ENCODE results near the gene SLC52A1.

The SLC52A1 gene

GRCh38 chr17:5014357-5014756 is 20.9 kb downstream of the SLC52A1 start:
- Histone ChIP-seq H3K4me3 (no peak overlapping the region), H3K9me3 (no peaks in the 10 kb centered on the region), H3K27ac (no peak overlapping the region), H3K27me3 (no peaks in the 10 kb centered on the region), H3K4me2 (no peak overlapping the region), H3K4me1 (peaks cover 30% of the 10 kb centered on the region), H3K9ac (no peak overlapping the region), H3K36me3 (peaks cover 64% of the 10 kb centered on the region), H4K20me1 (peaks cover 4% of the 10 kb centered on the region; the same call in 1 of the 2 replicates)
- TF ChIP-seq Cebpa-rat (IDR thresholded peaks at IDR 0.05), result no peak

- no peak overlapping the region for H3K9ac ChIP-seq
- H4K20me1 ChIP-seq, result no peaks in the 10 kb centered on the region
- peaks cover 80% of the 10 kb centered on the region for H3K36me3 ChIP-seq
- no peak overlapping the region for H3K4me2 ChIP-seq
- no peak overlapping the region for H3K27ac ChIP-seq
- no peak overlapping the region for H3K4me3 ChIP-seq
- no peaks in the 10 kb centered on the region for H3K27me3 ChIP-seq
- H3K4me1 ChIP-seq, result peaks cover 14% of the 10 kb centered on the region
- no peak for TF ChIP-seq Cebpa-rat (IDR thresholded peaks at IDR 0.05)
- no peaks in the 10 kb centered on the region for H3K9me3 ChIP-seq
These were observed 23.3 kb downstream of the SLC52A1 start for GRCh38 chr17:5011928-5012327.

GRCh38 chr17:5003214-5003867 is 31.9 kb downstream of the SLC52A1 start:
- no peak for TF ChIP-seq Cebpa-rat (IDR thresholded peaks at IDR 0.05)
- H3K36me3 ChIP-seq, result peaks cover 78% of the 10 kb centered on the region
- H4K20me1 ChIP-seq, result peaks cover 19% of the 10 kb centered on the region

GRCh38 chr17:5002121-5002788 is 33.0 kb downstream of the SLC52A1 start:
- H3K36me3 ChIP-seq, result peaks cover 67% of the 10 kb centered on the region

More at GRCh38 chr17:5003214-5003867, 31.9 kb downstream of the SLC52A1 start:
- Histone ChIP-seq H3K4me2 (no peak overlapping the region), H3K4me3 (no peak overlapping the region), H3K4me1 (peaks cover 22% of the 10 kb centered on the region), H3K9ac (no peak overlapping the region), H3K27me3 (no peaks in the 10 kb centered on the region), H3K9me3 (no peaks in the 10 kb centered on the region), H3K27ac (no peak overlapping the region)

GRCh38 chr17:5000237-5000639 is 35.0 kb downstream of the SLC52A1 start:
- Histone ChIP-seq H3K9ac (no peak overlapping the region), H3K4me3 (no peak overlapping the region), H3K9me3 (no peaks in the 10 kb centered on the region), H3K4me1 (peaks cover 31% of the 10 kb centered on the region), H4K20me1 (peaks cover 19% of the 10 kb centered on the region), H3K4me2 (peak overlapping the region; percentile 99), H3K27ac (no peak overlapping the region), H3K27me3 (no peaks in the 10 kb centered on the region), H3K36me3 (peaks cover 47% of the 10 kb centered on the region)
- TF ChIP-seq Cebpa-rat (IDR thresholded peaks at IDR 0.05), result no peak

More at GRCh38 chr17:5002121-5002788, 33.0 kb downstream of the SLC52A1 start:
- Histone ChIP-seq H3K4me2 (no peak overlapping the region), H3K4me1 (peaks cover 24% of the 10 kb centered on the region), H3K9me3 (no peaks in the 10 kb centered on the region), H3K27me3 (no peaks in the 10 kb centered on the region), H3K4me3 (no peak overlapping the region), H3K9ac (no peak overlapping the region), H3K27ac (no peak overlapping the region), H4K20me1 (peaks cover 19% of the 10 kb centered on the region)
- TF ChIP-seq Cebpa-rat (IDR thresholded peaks at IDR 0.05), result no peak

- Histone ChIP-seq H4K20me1 (peaks cover 19% of the 10 kb centered on the region), H3K27me3 (no peaks in the 10 kb centered on the region), H3K4me2 (peak overlapping the region; percentile 99), H3K9ac (peak overlapping the region; percentile 88), H3K9me3 (no peaks in the 10 kb centered on the region), H3K27ac (peak overlapping the region; percentile 34; the same call in 1 of the 2 replicates), H3K4me1 (peaks cover 31% of the 10 kb centered on the region), H3K4me3 (peak overlapping the region; percentile 92; the same call in 1 of the 2 replicates), H3K36me3 (peaks cover 40% of the 10 kb centered on the region)
- TF ChIP-seq Cebpa-rat (IDR thresholded peaks at IDR 0.05), result no peak
These were observed 35.7 kb downstream of the SLC52A1 start for GRCh38 chr17:4999430-5000093.

GRCh38 chr17:4998732-4999429 is 36.3 kb downstream of the SLC52A1 start:
- Histone ChIP-seq H3K36me3 (peaks cover 33% of the 10 kb centered on the region), H3K27me3 (no peaks in the 10 kb centered on the region), H3K9me3 (no peaks in the 10 kb centered on the region), H3K4me3 (peak overlapping the region; percentile 92), H3K9ac (peak overlapping the region; percentile 88), H3K4me2 (peak overlapping the region; percentile 99), H3K4me1 (peaks cover 31% of the 10 kb centered on the region), H3K27ac (peak overlapping the region; percentile 89), H4K20me1 (peaks cover 19% of the 10 kb centered on the region)
- TF ChIP-seq Cebpa-rat (IDR thresholded peaks at IDR 0.05), result no peak

- peaks cover 19% of the 10 kb centered on the region for H4K20me1 ChIP-seq
- H3K27me3 ChIP-seq, result no peaks in the 10 kb centered on the region
- peak overlapping the region; percentile 99 for H3K4me2 ChIP-seq
- H3K36me3 ChIP-seq, result peaks cover 26% of the 10 kb centered on the region
- TF ChIP-seq Cebpa-rat (IDR thresholded peaks at IDR 0.05), result no peak
- H3K4me1 ChIP-seq, result peaks cover 31% of the 10 kb centered on the region
- no peaks in the 10 kb centered on the region for H3K9me3 ChIP-seq
- H3K9ac ChIP-seq, result peak overlapping the region; percentile 88
- peak overlapping the region; percentile 89 for H3K27ac ChIP-seq
- H3K4me3 ChIP-seq, result peak overlapping the region; percentile 92
These were observed 37.0 kb downstream of the SLC52A1 start for GRCh38 chr17:4998027-4998731.
